Measurements from ENCODE around the gene MKS1. TPM values are rescaled to one million over a fixed set of nuclear protein-coding genes. Genes with fewer than 3 reads are reported as not detected.
A peak's percentile ranks its signal among the peaks of the same experiment; 100 is the strongest.

Gene MKS1
- total RNA-seq, 1 experiment from 2014 or later = 29.8 TPM

GRCh38 chr17:58176200-58176599, 42.9 kb downstream of the MKS1 start:
- H3K36me3 ChIP-seq (ENCODE audit: control insufficient read depth in 1 of 2, insufficient read depth in 2 of 2, low read length in 2 of 2) = no peaks in the 10 kb centered on the region
- H3K9me3 ChIP-seq (ENCODE audit: control insufficient read depth in 1 of 2, insufficient read depth in 1 of 2, low read depth in 1 of 2, low read length in 2 of 2) = no peaks in the 10 kb centered on the region
- H2AFZ ChIP-seq (ENCODE audit: low read depth, low read length, poor library complexity, severe bottlenecking) = no peak overlapping the region
- no peak overlapping the region for H3K4me2 ChIP-seq (ENCODE audit: low read length)
- intact Hi-C loops (cut with micrococcal nuclease) = no loop called here
- ChIA-PET CTCF (interaction anchor here (1.0 kb wide), 1 partner anchor 40 kb away, joined by 3 read pairs; no protein-coding TSS in a partner anchor), POLR2A (no interaction called here), RAD21 (ENCODE audit: low non-redundant PET in 1 of 2, low total read pairs in 2 of 2, uncharacterized antibody in 2 of 2, unreplicated experiment in 2 of 2) (no interaction called here)
- H3K4me3 ChIP-seq (replicated peaks in 1 of 2; ENCODE audit: low read depth in 1 of 2, low read length in 2 of 2) = no peak overlapping the region
- H3K27ac ChIP-seq (ENCODE audit: low read depth, low read length) = no peak overlapping the region
- no peaks in the 10 kb centered on the region for H3K79me2 ChIP-seq (ENCODE audit: insufficient read depth, low read length)
- ATAC-seq (no peak), DNase-seq (ENCODE audit: low read depth, low spot score) (no peak)
- no TSS peak for BruUV-seq (replicated peaks)
- peaks cover 10% of the 10 kb centered on the region for H3K27me3 ChIP-seq (ENCODE audit: insufficient read depth, low read length)
- no peaks in the 10 kb centered on the region for H3K9me2 ChIP-seq (ENCODE audit: insufficient read depth)
- H3K9ac ChIP-seq (ENCODE audit: low read length) = no peak overlapping the region
- H3K4me1 ChIP-seq (ENCODE audit: control insufficient read depth in 1 of 2, insufficient read depth in 2 of 2, low read length in 2 of 2) = 0 out of 4 replicates have a peak, but pooled peaks cover 0 to 2% of the 10 kb centered on the region in 2 experiments
- peak; percentile 82 for TF ChIP-seq REST (IDR thresholded peaks at IDR 0.05; ENCODE audit: low read depth)
- TF ChIP-seq EZH2 (IDR thresholded peaks at IDR 0.05) = no peak
- TF ChIP-seq CTCF (IDR thresholded peaks at IDR 0.05 in 2 of 3, conservative IDR thresholded peaks at IDR 0.05 in 1 of 3; ENCODE audit: borderline replicate concordance in 1 of 3, insufficient read depth in 1 of 3, low read depth in 2 of 3, low read length in 2 of 3) = no peak
- no peaks in the 10 kb centered on the region for H4K20me1 ChIP-seq (ENCODE audit: insufficient read depth)

All from HCT116 (cell line).